HG02678 (cell line): ENCODE measurements around the gene SMYD1.

Experiments used
- ATAC-seq: cut with Tn5 transposase; IDR thresholded peaks from one replicate; pipeline ENCODE4 v1.9.1; 2021; ENCODE audit warnings: mild to moderate bottlenecking, moderate library complexity; ENCODE audit not compliant: unreplicated experiment

SMYD1 gene

DNA sequence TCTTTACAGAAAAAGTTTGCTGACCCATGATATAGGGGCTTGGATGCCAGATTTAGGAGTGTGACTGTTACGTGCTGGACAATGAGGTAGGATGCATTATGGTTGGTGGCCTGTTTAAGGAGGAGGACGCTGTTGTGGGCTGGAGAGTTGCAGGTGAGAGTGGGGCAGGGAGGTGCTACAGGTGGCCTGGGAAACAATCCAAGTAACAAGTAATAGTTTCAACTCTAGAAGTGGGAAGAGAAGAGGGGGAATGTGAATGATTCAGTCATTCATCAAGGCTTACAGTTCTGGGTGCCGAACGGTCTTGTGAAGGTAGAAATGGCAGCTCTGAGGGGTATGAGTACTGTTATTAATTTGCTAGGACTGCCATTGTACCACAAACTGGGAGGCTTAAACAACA is 54.1 kb downstream of the SMYD1 start:
- ATAC-seq, result no peak

DNA sequence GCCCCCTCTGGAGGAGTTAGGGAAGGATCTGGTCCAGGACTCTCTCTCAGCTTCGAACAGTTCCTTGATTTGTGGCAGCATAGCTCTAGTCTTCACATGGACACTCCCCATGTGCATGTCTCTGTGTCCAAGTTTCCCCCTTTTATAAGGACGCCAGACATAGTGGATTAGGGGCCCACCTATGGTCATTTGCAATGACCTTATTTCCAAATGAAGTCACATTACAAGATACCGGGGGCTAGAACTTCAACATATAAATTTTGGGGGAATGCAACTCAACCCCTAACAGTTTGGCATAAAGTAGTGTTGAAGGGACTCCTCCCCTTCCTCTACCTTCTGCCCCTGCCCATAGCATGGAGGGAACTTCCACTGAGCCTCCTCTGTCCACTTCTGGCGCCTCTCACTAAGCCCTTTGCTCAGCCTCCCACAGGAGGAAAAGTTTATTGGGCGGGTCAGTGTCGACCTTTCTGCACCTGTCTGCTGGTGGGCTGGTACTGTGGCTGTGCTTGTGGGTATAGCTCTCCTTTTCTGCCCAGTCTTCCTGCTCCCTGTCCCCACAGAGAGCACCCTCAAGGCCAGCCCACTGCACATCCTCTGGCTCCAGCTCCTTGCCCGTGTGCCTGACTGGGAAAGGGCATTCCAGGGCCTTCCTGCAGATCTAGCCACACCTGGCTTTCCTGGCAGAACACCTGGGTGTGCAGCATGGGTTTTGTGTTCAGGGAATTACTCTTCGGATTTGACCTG is 54.7 kb downstream of the SMYD1 start:
- no peak for ATAC-seq

DNA sequence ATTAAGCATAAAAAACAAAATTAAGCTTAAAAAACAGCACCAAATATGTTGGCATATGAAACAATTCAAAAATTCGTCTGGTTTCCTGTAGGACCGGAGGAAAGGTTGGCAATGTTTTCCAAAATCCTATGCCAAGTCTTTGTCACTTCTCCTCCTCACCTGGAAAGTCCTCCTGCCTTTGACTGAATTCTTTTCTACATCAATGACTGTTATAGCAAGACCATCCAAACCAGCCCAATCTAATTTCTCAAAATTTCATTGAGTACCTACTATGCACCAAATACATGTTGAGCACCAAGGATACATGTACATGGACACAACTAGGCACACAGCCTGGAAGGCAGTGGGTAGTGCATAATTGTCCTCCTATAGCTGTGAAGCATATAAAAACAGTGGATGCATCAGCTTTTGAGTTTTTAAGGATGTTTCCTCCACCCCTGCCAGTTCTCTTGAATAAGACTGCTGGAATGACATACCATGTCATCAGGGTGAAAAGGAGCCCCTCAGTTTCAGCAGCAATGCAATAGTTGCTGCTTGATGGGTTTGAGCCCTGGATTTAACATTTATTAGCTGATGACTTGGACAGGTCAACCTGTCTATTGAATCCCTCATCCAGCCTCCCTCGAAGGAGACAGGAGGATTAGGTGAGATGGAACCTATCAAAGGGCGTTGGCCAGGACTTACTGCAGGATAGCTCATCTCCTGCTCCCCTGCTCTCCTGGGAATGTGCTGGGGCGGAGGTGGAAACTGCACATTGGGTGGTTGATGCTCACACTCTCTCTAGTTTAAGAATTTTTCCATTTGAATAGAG is 55.7 kb downstream of the SMYD1 start:
- ATAC-seq, result no peak

DNA sequence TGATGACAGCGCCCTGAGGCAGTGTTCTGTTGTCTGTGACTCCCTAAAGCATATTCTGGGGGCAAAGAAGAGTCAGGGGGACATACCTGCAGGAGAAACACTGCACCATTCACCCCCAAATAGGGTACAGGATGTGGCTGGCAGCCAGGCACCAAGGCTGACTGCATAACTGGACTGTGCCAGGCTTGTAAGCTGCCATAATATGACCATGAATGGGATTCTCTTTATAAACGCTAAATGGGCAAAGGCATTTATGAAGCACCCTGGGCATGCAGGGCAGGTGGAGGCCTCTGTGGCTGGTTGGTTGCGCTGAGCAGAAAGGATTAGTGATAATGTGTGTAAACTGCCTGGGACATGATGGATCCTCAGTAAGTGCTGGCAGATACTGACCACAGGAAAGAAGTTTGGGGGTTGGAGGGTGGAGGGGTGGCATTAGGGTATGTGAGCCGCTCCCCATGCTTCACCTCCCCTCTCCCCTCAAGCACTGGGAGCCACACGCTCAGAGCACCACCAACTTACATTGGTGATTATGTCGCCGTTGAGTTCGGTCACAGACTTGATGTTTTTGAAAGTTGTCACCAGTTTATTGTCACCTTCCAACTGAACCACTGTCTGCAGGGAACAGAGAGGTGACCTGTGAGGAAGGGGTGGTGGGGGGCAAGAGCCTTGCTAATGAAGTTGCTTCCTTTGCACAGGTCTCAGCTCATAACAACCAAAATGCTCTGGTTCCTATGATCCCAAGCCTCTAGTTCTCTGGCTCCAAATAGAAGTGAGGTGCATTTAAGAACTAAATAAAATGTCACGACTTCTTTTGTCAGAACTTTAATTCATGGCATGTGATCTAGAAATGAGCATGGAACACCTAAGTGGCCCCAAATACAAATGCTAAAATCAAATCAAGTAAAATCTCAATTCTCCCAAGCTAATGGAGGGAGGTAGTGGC is 56.6 kb downstream of the SMYD1 start:
- ATAC-seq, result no peak

DNA sequence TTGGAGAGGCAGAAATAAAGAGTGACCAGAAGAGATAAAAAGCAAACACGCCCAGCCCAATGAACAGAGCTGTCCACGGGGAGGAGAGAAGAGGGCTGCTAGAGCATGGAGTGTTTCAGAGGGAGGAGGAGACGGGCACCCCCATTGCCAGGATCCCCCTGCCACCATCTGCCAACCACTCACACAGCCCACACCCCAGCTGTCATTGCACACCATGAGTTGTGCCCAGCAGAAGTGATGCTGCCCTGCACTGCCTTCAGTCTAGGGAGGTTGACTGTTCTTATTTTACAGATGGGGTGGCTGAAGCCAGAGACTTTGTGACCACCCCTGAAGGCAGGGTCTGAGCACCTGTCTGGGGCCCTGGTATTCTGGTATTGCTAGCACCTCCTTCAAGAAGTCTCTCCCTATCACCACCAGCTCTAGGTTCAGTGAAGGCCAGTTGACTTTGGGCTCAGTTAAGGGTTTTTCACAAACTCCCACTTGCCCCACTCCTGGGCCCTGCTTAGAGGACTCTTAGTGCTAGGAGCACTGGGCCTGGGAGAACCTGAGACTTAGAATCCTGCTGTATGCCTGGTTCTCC is 57.8 kb downstream of the SMYD1 start:
- no peak for ATAC-seq

DNA sequence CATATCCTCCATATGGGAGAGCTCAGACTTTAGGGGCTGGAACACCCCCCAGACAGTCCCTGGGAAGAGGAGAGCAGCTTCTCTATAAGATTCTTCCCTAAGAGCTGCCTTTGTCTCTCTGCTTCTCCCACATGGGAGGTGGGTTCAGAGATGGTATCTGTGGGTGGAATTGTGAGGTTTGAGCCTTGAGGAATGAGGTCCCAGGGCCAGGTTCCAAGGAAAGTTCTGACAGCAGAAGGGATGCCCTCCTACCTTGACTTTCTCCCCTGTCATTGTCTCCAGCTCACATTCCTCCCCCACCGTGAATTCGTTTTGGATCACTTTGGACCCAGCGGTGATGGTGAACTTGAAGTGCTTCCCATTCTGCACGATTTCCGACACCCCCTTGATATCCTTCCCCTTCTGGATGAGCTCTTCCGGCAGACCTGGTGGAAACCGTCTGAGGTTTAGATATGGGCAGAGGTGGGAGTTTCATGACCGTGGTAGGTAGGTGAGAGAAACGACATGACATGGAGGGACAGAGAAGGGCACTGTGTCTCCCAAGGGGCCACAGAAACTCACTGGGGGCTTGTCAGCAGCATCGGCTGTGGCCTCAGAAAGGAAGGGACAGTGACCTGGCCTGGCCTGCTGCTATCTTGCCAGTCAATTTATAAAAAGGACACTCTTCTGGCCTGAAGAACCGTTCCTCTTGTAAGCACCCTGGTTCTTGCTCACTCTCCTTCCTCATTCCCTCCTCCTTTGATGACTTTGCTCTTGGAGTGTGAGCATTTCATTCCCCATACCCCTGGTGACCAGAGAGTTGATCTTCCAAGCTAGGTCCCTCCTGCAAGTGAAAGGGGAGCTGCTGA is 58.5 kb downstream of the SMYD1 start:
- ATAC-seq, result no peak

DNA sequence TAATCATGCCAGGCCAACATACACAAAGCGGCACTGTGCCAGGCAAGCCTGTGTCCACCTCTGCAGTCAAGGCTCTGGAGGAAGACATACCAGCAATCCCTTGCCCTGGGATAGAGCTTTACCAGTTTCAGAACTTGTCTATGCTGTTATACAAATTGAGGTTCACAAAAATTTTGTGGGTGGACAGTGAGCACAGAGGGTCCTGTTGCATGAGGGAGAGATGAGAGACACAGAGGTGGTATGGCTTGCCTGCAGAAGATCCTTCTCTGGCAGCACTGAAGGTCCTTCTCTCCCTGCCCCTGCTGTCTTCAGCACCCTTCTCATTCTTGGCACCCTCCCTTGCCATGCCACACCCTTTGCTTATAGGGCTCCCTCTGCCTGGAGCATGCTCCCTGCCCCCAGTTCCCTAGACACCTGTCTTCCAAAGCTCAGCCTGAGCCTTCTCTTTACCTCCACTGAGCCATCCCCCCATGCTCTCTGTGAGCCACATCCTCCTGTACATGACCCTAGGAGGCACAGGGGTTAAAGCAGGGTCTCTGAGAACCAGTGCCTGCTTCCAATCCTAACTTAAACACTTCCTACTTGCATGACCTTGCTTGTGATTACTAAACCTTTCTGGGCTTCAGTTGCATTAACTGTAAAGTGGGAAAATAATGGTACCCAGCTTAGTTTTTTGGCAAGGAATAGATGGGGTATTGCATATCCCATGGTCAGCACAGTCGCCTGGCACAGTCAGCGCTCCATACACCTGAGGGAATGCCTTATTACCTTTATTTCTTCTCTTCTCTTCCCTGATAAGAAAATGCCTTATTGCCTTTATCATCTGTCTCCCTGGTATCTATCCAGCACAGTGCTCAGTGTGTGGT is 59.4 kb downstream of the SMYD1 start:
- no peak for ATAC-seq

DNA sequence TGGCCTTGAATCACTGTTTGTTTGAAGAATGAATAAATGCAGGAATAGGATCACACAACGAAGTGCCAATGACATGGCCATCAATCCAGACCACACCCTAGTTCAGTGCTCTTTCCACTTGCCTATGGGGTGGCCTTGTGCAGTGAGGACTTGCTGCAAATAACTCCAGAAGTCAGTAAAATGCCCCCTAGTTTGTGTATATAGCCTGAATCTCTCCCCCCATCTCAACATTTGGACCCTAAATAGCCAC is 59.9 kb downstream of the SMYD1 start:
- no peak for ATAC-seq

DNA sequence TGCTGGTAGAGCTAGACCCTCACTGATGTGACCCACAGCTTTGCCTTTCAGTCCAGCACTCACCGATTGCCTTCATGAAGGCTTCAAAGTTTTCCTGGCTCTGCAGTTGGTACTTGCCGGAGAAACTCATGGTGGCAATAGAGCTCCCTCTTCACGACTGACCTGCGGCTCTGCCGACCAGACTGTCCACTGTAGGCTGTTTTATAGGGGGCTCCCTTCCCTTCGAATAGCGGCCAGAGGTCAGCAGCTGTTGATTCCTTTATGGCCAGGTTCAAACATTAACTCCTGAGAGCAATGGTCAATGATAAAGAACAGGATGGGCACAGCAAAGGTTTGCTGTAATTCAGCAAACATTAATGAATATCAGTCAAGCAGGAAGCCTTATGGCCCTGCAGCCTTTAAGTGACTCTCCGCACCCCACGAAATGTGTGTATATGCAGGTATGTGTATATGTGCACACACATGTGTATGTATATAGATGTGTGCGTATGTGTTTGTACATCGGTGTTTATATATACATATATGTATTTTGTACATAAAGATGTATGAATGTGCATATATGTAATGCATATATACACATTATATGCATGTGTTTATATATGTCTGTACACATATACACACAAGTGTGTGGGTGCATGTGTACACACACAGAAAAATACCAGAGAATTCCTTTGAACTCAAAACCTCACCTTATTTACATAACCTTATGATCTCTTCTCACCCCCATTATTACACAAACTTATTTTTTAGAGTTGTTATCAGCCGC is 60.4 kb downstream of the SMYD1 start, which contains the start of gene FABP1:
TSS of gene FABP1 (minus strand) at position 175 of the 766 bp plus-strand sequence. CDS start at position 130, 45 bp downstream.
- ATAC-seq, result no peak

DNA sequence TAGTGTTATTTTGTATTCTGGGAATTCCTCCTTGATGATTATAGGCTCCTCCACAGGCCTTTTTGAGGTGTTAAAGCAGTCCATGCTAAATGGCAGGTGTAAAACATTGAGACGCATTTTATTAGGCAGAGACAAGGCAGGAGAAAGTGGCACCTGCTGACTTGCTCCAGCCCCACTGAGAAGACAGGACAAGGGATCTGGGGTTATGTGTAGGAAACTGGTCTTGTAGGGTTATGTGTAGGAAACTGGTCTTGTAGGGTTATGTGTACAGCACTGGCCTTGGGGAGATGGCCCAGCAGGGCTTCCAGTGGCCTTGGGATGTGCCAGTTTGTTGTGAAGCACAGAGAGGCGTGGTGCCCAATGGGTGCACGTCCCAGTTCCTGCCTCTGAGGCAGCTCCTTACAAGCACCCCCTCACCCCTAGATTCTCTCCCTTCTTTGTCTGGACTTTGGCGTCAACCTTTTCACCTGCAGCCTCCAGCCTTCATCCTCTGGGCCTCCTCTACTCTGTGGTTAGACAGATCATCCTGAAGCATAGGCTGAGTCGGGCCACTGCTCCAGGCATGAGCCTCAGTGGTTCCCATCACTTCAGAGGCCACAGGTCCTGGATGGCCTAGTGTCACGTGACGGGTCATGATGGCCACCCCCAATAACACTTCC is 61.2 kb downstream of the SMYD1 start:
- no peak for ATAC-seq

DNA sequence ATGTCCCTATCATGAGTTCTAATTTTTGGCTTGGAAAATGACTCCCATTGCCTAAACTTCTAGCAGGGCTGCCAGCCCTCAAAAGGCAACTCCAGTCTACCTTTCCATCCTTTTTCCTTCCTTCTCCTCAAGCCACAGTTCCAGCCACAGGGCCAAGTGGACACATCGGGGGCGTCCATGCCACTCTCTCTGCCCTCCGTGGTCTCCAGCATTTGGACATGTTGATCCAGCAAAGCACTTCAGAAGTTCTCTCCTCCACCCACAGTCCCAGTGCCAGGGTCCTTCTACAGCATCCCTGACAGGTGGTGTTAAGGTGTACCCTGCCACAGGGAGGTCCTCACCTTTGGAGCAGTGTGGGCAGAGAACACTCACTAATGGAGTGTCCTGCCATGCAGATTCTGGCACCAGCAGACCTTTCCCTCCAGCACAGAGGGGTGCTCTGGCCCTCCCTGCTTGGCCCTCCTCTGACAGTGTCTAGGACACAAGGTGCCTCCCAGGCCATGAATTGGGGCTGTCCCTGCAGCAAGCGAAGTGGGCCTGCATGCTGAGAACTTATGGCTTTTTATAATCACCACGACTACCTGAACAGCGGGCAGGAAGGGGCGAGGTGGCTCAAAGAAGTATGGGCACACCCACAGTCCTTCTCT is 61.8 kb downstream of the SMYD1 start:
- ATAC-seq, result no peak

DNA sequence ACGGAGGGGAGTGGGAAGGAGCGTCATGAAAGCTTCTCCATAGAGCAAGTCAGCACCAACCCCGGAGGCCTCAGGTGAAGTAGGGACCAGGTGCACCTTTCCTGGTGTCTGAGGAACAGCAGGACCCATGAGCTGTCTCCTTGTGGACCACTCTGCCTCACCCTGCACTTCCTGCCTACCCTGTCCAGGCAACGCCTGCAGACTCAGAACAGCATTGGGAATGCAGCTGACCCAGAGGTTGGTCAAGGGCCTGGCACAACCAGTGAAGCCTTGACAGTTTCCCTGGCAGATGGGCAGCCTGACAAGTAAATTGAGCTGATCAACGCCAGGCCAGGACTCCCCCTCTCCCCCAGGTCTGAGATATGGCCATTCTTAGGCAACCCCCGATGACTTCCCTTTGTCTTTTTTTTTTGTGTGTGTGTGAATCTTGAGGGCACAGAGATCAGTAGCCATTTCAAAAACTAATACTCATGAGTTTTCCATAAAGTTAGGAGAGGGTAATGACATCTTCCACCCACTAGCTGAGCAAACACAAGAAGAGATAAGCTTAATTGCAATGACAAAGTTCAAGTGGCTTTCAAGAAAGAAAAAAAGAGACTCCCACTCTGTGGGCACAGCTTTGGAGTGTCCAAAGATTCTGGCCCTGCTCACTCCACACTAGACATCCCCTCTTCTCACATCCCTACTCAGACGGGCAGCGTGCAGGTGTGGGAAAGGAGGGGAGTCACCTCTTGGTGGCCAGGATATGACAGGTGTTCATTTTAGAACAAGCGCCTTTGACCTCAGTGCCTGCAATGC is 63.8 kb downstream of the SMYD1 start:
- ATAC-seq, result no peak

DNA sequence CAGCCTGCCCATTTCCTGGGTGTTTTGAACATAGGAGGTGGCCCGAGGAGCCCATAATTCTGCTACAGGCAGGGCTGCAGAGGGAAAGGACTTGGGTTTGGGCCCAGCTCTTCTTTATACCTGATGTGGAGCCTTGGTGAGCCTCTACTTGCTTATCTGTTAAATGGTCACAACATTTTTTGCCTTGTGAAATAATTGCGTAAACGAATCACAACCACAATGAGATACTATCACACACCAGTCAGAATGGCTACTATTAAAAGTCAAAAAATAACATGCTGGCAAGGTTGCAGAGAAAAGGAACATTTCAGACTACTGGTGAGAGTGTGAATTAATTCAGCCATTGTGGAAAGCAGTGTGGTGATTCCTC is 64.4 kb downstream of the SMYD1 start:
- ATAC-seq, result no peak

DNA sequence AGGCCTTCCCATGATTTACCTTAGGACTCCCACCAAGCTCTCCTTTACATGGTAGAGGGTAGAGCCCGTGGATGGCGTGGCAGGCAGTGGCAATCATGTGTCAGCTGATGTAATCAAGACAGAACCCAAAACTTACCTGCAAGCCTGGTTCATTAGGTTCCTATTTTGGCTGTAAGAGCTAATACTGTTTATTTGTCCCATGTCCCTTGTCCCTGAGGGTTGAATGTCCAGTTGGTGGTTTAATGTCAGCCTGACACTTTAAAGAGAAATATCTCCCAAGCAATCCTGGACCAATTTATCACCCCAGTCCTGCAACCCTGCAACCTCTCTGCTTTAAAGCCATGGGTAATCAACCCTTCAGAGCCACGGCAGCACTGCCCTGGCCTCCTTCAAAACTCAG is 66.2 kb downstream of the SMYD1 start:
- no peak for ATAC-seq

DNA sequence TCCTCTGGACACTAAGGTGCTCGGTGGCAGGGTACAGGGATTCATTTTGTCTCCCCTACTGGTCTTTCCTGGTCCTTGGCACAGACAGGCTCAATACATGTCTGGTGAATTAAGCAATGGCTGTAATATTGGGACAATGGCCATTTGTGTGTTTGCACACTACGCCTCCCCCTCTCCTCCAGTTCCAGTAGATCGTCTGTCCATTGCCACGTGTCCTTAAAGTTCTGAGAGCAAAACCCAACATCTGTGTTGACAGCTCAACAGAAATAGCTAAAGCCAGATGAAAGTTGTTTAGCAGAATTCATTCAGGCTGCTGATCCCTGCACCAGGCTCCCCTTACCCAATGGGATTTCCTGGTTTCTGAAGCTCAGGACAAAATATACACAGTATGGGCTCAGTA is 69.2 kb downstream of the SMYD1 start:
- no peak for ATAC-seq

DNA sequence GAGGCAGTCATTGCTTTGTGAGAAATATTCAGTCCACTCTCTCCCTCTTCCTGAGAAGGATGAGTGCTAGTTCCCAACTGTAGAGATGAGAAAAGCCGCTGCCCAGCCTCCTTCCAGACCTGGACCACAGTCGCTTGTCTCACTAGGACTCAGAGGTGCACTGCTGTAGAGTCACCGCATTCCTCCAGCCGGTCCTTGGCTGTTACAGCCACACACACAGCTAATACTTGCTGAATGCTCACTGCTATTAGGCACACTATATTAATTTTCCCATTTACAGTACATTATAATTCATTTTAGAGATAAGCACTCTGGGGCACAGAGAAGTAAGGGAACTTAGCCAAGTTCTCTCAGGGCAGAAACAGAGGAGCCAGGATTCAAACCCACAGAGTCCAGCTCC is 70.2 kb downstream of the SMYD1 start:
- ATAC-seq, result no peak

DNA sequence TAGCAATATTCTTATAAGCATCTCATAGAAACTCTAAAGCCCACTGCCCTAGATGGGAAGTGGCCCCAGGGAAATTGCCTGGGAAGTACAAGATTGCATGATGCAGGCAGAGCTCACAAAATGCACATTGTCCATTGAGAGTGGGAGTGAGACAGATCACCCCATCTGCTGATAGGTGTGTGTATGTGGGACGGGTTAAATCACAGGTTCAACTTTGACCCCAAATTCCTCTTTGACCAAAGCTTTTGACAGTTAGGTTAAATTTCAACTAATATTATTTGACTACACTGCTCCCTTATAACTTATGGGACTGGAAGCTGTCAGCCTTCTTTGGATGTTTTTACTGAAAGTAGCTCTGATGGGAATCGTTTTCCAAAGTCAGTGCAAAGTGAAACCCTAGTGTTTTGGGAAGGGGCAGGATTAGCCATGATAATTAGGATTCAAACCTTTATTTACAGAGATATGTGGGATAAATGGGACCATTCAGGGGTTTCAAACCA is 71.6 kb downstream of the SMYD1 start:
- no peak for ATAC-seq
